ELR (cell line): ENCODE results near the gene ZNF423.

ENCODE experiments used
- DNase-seq: peaks from one replicate; pipeline ENCODE4 v3.0.0-alpha.2; 2015; ENCODE audit warnings: low read depth

ZNF423 gene

GRCh38 chr16:49749816-49750215 lies 106.1 kb downstream of the ZNF423 start:
- DNase-seq: no peak

DNA sequence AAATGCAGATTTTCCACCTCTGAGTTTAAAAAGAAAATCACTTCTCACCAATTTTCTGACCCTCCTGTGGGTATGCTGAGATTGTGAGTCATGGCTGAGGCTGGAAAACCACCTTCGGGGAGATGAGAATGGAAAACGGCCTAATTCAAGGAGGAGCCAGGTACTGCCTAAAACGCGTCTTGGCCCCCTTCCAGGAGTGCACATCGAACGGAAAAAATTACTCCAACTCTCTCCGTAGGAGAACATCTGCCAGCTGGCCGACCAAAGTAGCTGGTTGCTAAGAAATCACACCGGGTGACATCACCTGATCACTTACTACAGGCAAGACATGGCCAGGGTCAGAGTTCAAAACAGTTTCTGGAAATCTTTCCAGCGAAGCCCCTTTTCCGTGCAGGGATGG lies 107.6 kb downstream of the ZNF423 start:
- no peak for DNase-seq

DNA sequence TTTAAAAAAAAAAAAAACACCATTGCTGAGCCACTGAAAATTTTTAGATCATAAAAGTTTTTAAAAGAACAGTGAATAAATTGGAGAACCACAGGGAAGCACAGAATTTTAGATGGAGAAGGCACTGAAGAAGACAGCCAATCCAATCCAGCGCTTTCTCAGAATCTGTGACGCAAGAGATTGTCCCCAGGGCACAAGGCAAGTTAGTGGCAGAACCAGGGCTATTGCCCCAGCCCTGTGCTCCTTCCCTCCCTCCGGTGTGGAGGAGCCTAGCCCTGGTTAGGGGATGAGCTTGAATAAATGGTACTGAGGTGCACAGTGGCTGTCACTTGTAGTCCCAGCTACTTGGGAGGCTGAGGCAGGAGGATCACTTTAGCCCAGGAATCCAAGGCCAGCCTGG lies 108.3 kb downstream of the ZNF423 start:
- no peak for DNase-seq

GRCh38 chr16:49746545-49746944 lies 109.4 kb downstream of the ZNF423 start:
- DNase-seq: no peak

DNA sequence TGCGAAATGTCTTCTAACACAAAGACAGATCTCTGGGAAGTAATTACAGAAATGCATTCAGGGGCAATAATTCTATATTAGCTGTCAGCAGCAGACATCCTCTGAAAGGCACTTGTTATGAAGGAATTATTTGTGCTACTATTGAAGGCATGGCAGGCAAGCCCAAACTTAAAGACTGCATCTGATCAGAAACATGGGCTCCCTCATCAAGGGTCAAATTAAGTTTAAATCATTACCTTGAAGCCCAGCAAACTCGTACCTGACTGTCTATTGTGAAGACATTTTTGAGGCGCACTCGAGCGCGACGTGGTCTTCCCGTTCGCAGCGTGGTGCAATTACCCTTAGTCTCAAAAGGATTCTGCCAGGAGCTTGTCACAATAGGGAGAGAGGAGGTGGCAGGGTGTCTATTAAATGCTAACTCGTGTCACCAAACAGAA lies 110.6 kb downstream of the ZNF423 start:
- DNase-seq: no peak

DNA sequence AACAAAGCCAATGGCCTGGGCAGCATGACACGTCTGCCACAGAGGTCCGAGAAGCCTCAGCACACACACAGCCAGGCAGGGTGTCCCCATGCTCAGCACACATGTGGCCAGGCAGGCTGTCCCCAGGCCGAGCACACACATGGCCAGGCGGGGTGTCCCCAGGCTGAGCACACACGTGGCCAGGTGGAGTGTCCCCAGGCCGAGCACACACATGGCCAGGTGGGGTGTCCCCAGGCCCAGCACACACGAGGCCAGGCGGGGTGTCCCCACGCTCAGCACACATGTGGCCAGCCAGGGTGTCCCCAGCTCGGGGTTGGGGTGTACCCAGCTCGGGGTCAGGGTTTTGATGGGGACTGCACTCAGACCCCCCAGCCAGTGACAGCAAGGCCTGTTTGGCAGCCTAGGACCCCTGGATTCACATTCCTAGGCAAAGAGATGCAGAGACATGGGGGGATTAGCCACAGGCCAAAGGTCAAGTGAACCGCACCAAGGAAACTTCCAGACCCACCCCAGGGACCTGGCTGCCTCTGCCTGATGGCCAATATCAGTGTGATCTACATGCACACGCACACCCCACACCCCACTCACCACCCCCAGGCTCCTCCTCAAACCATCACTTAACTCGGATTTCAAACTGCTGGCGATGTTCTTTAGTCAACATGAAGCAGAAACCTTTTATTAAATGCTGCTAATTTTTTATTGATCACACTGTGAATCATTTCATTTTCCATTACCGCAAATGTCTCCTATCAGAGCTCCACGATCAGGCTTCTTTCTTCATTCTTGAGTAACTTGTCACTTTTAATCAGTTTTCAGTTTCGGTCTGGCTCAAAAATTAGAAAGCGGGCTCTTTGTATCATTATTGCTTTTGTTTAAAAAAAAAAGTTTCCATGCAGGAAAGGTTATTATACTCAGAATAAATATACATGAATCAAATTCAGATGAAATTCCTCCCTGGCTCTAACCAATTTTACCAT lies 111.4 kb downstream of the ZNF423 start:
- DNase-seq: no peak

DNA sequence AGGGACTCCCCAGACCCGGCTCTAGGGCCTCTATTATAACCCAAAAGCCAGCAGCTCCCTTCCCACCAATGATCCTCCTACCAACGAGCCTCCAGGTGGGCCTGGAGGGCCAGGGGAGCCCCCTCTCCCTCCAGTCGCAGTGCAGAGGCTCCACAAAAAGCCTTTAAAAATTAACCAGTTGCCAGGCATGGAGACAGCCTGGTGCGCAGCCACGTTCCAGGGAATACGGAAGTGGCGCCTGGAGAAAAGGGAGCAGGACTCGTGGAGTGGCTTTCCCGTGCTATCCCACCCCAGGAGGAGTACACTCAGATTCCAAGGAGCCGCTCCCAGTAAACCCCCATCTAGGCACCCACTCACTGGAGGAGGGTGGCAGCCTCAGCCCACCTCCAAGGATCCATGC lies 112.3 kb downstream of the ZNF423 start:
- DNase-seq: no peak

DNA sequence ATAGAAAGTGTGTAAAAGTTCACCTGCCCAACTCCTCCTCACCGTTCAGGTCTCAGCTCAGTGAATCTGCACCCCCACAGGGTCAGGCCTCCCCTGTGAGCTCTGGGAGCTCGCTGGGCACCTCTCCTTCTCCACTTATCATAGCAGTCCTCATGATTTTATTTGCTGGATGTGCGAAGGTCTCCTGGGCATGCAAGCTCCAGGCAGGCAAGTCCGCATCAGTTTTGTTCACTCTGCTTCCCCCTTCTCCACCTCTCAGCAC lies 112.8 kb downstream of the ZNF423 start:
- DNase-seq: no peak

GRCh38 chr16:49742428-49743202 lies 113.3 kb downstream of the ZNF423 start:
- no peak for DNase-seq

DNA sequence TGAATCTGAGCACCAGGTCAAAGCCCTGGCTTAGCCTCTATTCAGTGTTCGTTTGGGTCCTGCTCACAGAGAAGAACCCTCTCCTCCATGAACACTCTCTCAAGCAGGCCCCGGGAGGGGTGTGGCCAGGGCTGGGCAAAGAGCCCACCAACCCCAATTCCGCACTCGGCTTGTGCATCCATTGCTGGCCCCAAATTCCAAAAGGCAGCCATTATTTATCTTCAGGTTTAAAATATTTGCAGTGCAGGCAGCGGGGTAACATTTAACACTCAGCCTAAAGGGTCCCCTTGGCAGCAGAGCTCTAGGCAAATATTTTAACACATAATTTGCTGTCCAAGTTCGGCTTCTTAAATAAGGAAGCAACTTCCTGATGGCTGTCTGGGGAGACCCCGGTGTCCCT lies 115.7 kb downstream of the ZNF423 start:
- no peak for DNase-seq

GRCh38 chr16:49739381-49739780 lies 116.5 kb downstream of the ZNF423 start:
- no peak for DNase-seq

DNA sequence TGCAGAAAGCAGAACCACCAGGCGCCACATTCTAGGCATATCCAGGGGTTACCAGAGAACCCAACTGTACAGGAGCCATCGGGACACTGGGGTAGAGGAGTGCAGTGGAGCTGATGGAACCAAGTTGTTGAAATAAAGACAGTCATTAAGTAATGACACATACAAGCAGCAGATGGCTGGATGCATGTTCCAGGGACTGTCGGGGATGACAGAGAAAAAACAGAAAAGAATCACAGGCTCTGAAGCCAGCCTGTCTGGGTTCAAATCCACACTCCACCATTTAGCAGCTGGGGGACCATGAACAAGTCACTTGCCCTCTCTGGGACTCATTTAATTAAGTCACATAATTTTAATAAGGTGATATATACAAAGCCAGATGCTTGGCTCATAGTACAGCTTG lies 117.1 kb downstream of the ZNF423 start:
- DNase-seq: no peak

DNA sequence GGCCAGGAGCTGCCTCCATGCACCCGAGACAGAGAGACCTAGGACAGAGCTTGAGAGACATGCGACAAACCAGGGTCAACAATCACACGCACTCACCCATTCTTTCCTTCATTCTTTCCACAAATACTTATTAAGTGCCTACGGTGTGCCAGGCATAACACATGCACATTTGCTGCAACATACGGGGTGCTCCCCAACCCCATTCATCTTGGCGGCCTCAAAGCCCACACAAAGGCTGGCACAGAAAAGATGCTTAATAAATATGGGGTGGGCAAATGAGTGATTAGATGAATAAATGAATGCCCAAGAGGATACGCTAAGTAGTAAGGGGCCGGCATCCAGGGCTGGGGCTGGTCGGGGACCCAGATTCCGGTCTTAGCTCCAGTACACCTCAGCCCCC lies 117.9 kb downstream of the ZNF423 start:
- no peak for DNase-seq

DNA sequence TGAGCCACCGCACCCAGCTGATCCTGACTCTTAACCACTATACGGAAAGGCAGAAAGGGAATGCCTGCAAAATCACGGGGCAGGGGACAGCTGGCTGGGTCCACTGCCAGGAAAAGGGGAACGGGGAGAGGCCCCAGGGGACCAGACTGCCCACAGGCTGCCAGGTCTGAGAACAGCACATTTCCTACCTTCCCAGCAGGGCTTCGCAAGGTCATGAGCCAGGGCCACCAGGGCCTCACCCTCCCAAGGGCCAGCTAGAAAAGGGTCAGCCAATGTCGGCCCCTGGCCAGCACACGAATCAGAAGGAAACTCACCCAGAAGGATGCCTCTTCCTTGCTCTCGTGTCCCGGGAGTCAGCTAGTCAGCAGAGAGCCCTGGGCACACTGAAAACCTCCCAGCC lies 118.4 kb downstream of the ZNF423 start:
- DNase-seq: no peak

DNA sequence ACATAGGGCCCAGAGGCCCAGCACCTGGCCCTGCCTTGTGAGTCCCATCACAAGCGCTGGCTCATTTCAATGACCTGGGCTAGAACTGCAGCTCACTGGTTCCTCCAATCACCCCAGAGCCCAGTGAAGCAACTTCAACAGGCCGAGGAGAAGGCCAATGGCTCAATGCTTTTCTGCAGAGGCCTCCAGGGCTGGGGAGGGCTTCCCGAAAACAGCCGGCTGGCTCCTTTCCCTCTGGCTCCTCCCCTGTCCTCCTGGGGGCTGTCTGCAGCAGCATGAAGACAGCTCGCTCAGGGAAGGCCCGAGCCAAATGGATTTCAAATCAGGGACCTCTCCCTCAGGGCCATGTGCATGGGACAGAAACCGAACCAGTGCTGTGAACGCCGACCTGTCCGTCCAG lies 121.6 kb downstream of the ZNF423 start:
- DNase-seq: no peak

GRCh38 chr16:49733313-49734009 lies 122.5 kb downstream of the ZNF423 start:
- DNase-seq: no peak

- no peak for DNase-seq
Measured at GRCh38 chr16:49731911-49732310, 124.0 kb downstream of the ZNF423 start.

DNA sequence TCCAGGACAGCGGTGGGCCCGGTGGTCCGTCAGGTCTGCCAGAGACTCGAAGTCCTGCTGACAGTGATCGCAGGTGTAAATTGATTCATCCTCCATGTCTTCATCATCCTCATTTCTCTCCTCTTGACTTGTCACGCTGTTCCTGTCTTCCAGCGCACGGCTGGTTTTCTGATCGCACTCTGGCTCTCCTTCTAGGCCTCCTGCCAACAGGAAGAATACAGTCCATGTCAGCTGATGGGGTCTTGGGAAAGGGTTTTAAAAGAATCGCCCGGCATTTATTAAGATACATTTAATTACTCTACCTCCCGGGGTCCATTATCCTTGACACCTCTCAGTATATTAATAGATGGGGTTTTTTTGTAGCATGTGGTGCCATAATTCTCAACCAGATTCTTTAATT lies 125.1 kb downstream of the ZNF423 start:
- DNase-seq: no peak

DNA sequence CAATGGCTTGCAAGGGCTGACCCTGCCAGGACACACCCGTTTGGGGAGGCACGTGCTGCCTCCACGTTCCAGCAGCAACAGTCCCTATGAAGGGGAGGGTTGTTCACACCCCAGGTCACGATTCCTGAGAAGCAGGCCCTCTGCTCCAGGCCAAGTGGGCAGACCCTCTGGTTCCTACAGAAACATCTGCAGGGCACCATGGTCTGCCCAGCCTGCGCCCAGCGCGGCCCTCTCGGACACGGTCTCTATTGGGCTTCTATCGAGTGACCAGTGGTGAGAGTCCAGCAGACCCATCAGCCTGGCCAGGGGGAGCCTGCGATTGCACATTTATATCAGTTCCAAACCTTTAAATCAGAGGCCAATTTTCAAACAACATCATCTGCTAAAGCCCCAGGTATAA lies 128.3 kb downstream of the ZNF423 start:
- no peak for DNase-seq

GRCh38 chr16:49726155-49726554 lies 129.8 kb downstream of the ZNF423 start:
- DNase-seq: no peak

- DNase-seq: no peak
Measured at GRCh38 chr16:49725651-49726050, 130.3 kb downstream of the ZNF423 start.

DNA sequence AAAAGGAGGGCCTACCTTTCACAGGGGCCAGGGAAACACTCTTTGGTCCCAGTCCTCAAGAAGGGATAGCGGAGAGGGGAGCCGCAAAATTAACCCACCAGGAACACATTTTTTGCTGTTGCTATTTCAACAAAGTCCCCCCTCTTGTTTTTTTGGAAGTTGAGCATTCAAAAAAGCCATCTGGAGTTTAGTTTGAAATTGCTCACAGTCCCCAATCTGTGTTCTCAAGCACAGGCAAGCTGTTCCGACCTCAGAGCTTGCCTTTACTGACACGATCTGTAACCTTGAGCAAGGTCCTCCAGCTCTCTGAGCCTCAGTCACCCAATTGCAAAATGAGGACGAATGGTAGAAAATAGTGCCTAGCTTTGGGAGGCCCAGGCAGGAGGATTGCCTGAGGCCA lies 131.1 kb downstream of the ZNF423 start:
- DNase-seq: no peak

GRCh38 chr16:49723310-49723709 lies 132.6 kb downstream of the ZNF423 start:
- no peak for DNase-seq
